Spleen (tissue), 7 donors: Measurements from ENCODE around the gene SCRN2.

Experiments used
- CTCF ChIP-seq, 11 experiments: fragments of 200-600 bp in 7 of 11; fragments of 450-650 bp in 4 of 11; sonication (generic) in 4 of 11; IDR thresholded peaks in 8 of 11; conservative IDR thresholded peaks in 3 of 11; 1 replicate in 7 of 11; 2 replicates in 4 of 11; pipeline versions ENCODE4 v1.4.0 to v1.8.0; 2016 to 2021; ENCODE audit warnings: antibody characterized with exemption in 11 of 11, inconsistent platforms in 4 of 11, mild to moderate bottlenecking in 1 of 11
- POLR2A ChIP-seq, 3 donors: fragments of 450-650 bp; IDR thresholded peaks; one replicate each; pipeline ENCODE4 v1.5.1; 2017; ENCODE audit warnings: antibody characterized with exemption in 3 of 3, mild to moderate bottlenecking in 1 of 3
- POLR2AphosphoS5 ChIP-seq, 3 donors: sonication (generic); formaldehyde crosslinking; IDR thresholded peaks; one replicate each; pipeline ENCODE4 v1.5.1; 2017; ENCODE audit warnings: antibody characterized with exemption in 3 of 3
- donor health status: DM: no; HTN: no; CAD: no; lungs with moderate emphysema.
- donor health status: DM: no; HTN: no; CAD: no.
- donor health status: DM: no; HTN: no; CAD: no.

GRCh38 chr17:47815106-47815918 lies 25.8 kb downstream of the SCRN2 start:
- TF ChIP-seq CTCF (IDR thresholded peaks at IDR 0.05 in 8 of 11, conservative IDR thresholded peaks at IDR 0.05 in 3 of 11) (no peak), POLR2A (IDR thresholded peaks at IDR 0.05) (no peak), POLR2AphosphoS5 (IDR thresholded peaks at IDR 0.05) (no peak)
